IPS-18c (cell line): Measurements from ENCODE around the gene CFAP299.

Experiments used
- H3K4me3 ChIP-seq: 2 replicates; pipeline ENCODE4 v1.7.0; 2013; ENCODE audit warnings: low read depth, mild to moderate bottlenecking, low read length, moderate library complexity; ENCODE audit not compliant: insufficient read depth
- H3K9me3 ChIP-seq: one replicate; pipeline ENCODE4 v1.6.1; 2013; ENCODE audit warnings: mild to moderate bottlenecking, low read length, moderate library complexity; ENCODE audit not compliant: control insufficient read depth, insufficient read depth

Gene CFAP299

DNA sequence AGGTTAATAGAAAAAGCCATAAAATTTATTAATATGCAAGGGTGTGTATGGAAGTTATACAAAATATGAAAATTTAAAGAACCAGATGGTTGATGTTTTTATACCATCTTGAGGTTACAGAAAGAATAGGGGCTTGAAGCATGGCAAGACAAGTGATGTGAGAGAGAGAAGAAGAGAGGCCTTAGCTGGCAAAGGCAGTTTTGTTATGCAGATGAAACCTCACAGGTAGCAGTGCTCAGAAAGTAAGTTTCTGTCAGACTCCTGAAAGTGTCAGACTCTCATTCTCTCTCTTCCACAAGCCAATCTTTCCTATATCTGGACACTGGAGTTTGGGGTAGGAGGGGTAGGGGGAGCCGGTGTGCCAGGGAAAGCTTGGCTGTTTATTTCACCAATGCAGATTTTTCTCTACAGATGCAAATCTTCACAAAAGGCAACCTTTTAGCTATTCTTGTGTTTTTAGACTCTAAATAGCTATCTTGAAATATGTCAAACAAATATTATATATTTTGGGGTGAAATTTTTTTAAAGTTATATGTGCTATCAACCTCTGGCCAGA, 124.5 kb downstream of the CFAP299 start:
- no peak overlapping the region for H3K4me3 ChIP-seq
- no peaks in the 10 kb centered on the region for H3K9me3 ChIP-seq

DNA sequence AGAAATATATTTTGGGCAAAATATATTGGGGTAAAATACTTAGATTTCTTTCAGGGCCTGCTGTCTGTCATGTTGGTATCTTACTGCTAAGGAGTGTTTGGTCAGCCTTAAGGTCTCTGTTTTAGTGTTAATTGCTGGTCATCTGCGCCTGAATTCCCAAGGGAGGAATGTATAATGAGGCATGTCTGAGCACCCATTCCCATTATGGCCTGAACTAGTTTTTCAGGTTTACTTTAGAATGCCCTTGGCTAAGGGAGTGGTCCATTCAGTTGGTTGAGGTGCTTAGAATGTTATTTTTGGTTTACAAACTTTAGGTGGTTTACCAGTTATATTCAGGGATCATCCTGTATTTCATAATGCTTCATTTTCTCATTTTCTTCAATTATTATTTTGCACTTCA, 125.9 kb downstream of the CFAP299 start:
- Histone ChIP-seq H3K9me3 (no peaks in the 10 kb centered on the region), H3K4me3 (no peak overlapping the region)

DNA sequence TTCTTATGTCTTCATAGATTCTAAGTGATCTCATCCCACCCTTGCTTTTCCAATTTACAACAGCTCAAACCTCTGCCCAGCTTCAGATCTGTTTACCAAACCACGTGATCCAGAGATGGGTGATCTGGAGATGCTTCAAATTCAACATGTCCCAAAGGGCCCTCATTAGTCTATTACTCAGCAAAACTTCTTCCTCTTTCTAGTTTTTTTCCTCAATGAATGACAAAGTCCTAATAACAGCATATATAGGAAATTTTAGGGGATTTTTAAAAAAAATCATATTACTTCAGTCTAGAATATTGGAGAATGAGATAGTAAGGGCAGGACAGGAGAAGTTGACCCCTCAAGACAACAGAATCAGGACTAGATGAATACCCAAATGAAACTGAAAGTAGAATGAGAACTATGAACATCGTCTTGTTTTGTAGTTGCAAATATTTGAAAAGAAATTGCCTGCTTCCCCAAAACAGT, 127.1 kb downstream of the CFAP299 start:
- no peaks in the 10 kb centered on the region for H3K9me3 ChIP-seq
- H3K4me3 ChIP-seq = no peak overlapping the region

DNA sequence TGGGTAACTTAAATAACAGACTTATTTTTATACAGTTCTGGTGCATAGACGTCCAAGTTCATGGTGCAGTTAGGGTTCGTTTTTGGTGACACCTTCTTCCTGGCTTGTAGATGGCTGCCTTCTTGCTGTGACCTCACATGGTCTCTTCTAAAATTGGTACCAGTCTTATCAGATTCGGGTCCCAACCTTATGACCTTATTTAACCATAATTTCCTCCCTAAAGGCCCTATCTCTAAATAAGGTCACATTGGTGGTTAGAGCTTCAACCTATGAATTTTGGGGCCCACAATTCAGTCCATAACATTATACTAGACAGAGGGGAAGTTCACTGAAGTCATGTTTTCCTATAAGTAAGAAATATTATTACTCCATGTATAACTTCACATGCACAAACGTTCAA, 128.0 kb downstream of the CFAP299 start:
- no peak overlapping the region for H3K4me3 ChIP-seq
- H3K9me3 ChIP-seq = no peaks in the 10 kb centered on the region

DNA sequence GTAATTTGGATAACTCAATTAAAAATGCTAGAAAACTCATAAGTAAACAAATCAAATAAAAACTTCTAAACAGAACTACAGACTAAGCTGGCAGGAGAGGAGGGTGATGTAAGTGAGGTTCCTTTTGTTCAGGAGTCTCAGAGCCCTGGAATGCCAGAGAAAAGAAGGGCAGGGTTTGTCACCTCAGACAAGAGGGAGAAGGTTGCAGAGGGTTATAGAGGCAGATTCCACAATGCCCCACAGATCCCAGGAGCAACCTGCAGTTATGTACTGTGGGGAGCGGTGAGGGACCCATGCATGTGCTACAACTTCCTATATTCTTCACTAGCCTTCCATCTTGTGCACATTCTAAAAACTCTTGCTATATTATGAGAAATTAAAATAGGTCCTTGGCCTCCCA, 129.7 kb downstream of the CFAP299 start:
- no peak overlapping the region for H3K4me3 ChIP-seq
- no peaks in the 10 kb centered on the region for H3K9me3 ChIP-seq

DNA sequence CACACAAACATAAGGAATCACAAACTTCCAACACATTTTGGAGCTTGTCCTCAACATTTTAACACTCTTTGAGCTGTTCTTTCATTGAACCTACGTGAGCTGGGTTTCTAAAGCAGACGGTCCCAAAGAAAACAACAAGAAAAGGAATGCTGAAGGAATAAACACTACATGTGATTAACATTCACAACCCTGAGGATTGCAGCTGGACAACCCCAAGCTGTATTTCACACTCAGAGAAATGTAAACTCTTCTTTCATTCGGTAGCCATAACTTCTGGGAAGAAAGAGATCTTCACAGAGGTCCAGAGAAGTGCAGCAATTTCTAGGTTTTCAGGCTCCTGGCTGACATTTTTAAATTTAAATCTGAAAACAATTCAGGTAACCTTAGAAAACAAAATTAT, 130.2 kb downstream of the CFAP299 start:
- no peak overlapping the region for H3K4me3 ChIP-seq
- H3K9me3 ChIP-seq = no peaks in the 10 kb centered on the region

DNA sequence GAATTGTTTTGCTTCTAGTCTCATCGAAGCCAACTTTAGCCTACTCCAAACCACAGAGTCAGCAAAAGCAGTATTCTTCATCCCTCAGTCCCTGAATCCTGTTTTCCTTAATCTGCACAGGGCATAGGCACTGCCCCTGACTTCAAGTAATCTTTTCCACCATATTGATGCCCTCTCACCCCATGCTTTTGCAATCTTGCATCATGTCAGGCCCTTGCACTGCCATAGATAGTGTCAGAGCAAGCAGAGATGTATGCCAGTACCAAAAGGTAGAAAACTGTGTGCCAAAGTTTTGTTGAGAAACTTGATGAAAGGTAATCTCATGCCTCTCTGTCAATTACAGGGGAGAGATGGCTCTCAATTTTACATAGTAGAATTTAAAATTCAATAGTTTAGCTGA, 131.1 kb downstream of the CFAP299 start:
- no peaks in the 10 kb centered on the region for H3K9me3 ChIP-seq
- no peak overlapping the region for H3K4me3 ChIP-seq

DNA sequence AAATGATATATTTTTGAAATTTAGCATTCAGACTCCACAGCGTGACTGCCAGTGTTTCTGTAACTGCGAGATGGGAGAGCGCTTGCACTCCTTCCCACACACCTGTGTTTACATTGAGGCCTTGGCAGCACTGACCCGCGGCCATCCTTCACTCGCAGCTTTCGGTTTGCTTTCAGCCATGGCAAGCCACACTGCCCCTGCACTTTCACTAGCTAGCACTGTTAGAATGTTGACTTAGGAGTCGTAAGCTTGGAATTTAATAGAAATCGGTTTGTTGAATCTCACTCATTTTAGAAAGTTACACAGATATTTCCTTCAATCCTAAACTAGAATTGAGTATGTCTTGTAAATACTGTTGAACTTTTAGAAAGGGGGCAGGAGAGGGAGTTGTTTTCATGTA, 136.2 kb downstream of the CFAP299 start:
- no peak overlapping the region for H3K4me3 ChIP-seq
- no peaks in the 10 kb centered on the region for H3K9me3 ChIP-seq

DNA sequence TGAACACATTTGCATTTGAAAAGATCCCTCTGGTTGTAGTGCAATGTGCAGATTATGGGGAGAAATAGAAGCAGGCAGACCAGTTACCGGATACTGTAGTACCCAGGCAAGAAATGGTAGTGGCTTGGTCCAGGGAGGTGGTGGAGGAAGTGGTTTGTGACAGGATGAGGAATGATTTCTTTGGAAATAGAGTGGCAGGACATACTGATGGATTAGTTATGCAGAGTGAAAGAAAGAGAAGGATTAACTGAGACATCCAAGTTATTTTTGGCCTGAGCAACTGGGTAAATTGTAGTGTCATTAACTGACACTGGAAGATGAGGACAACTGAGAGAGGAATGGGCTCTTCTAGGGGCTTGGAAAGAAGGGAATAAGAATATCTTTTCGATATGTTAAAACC, 139.7 kb downstream of the CFAP299 start:
- Histone ChIP-seq H3K9me3 (no peaks in the 10 kb centered on the region), H3K4me3 (no peak overlapping the region)

DNA sequence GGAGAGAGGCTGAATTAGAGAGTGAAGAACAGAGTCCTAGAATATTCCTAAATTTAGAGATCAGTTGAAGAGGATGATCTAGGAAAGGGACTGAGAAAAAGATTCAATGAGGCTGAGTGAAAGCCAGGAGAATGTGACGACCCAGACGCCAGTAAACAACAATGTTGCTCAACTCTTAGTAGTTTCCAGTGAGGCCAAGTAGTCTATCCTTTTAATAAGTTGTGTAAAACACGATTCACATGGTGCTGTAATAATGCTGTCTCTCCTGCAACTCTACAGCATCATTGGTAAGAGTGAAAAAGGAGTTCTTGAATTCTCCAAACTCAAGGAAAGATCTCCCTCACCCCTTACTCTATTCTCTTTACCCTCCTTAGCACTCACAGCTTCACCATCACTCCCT, 140.3 kb downstream of the CFAP299 start:
- H3K4me3 ChIP-seq = no peak overlapping the region
- no peaks in the 10 kb centered on the region for H3K9me3 ChIP-seq

DNA sequence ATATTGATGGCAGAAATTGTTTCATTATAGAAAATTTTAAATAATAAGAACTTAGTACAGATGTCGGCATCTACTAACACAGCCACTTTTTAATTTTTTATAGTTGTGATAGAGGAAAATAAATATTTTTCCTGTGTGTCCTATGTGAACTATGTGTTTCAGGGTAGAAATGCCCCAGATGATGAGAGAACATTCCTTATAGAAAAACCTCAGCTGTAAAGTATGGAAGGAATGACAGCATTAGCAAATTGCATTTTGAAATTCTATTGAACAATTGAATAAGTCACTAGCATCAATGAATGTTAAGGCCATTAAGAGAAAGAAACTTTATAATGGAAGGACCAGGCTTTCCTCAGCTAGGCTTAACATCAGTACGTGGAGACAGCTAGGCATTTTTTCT, 149.2 kb downstream of the CFAP299 start:
- Histone ChIP-seq H3K4me3 (no peak overlapping the region), H3K9me3 (peaks cover 2% of the 10 kb centered on the region)

DNA sequence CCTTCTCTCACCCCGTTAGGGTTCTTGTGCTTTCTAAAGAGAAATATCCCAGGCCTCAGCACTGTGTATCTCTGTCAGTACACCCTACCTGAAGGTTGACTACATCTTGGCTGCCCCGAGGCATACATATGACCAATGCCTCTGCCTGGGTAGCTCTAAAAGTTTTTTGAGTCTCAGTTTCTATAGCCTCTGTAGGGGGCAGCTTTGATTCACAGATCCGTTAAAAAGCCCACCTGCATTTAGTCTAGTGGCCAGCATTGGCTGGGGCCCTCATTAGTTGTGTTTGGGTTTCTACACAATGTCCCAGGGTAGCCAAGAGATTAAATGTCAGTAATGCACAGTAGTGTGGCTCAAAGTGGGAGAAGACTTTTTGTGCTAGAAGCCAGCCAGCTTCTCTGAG, 151.1 kb downstream of the CFAP299 start:
- H3K4me3 ChIP-seq = no peak overlapping the region
- H3K9me3 ChIP-seq = peaks cover 2% of the 10 kb centered on the region

DNA sequence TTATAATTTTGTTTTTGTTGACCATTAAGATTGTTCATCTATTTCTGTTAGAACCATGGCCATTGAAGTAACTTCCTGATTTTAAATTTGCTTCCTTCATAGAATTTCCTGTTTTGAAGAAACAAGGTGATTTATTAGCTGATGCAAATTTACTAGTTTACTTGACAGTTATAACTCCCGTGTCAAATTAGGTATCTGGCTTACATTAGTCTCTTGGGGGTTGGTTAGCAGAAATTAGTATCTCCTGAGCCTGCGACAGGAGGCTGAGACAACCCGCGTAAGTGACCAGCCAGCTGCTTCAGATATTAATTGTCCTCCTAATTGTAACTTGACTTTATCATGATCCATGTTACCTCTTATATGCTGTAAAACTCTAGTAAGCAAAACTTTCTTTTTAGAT, 154.3 kb downstream of the CFAP299 start:
- Histone ChIP-seq H3K4me3 (no peak overlapping the region), H3K9me3 (peaks cover 2% of the 10 kb centered on the region)

DNA sequence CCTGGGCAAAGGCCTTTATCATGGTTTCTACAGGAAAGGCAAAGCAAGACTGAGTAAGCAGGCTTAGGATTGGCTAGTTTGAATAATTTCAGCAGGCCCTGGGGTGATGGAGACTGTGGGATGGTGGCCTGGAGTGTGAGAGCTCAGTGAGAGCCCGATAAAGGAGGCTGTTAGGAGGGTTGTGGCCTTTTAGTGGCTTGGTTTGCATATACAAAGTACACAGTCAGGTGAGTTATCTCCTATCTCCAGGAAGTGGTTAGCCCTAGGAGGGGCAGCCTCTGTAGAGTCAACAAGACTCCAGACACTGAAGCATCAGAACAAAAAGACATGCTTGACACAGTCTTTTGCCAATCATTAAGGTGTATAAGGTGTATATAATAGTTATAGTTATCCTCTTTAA, 157.2 kb downstream of the CFAP299 start:
- Histone ChIP-seq H3K9me3 (peaks cover 8% of the 10 kb centered on the region), H3K4me3 (no peak overlapping the region)

DNA sequence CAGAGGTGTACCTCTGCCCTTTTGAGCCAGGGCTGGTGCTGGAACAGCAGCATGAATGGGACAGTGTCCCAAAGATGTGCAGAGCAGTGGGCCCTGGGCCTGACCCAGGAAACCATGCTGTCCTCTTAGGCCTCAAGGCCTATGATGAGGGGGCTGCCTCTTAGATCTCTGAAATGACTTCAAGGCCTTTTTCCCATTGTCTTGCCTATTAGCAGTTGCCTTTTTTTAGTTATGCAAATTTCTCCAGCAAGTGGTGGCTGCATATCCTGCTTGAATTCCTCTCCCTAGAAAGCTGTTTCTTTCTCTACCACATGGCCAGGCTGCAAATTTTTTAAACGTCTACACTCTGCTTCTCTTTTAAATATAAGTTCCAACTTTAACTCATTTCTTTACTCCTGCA, 160.3 kb downstream of the CFAP299 start:
- Histone ChIP-seq H3K9me3 (peaks cover 6% of the 10 kb centered on the region), H3K4me3 (no peak overlapping the region)

DNA sequence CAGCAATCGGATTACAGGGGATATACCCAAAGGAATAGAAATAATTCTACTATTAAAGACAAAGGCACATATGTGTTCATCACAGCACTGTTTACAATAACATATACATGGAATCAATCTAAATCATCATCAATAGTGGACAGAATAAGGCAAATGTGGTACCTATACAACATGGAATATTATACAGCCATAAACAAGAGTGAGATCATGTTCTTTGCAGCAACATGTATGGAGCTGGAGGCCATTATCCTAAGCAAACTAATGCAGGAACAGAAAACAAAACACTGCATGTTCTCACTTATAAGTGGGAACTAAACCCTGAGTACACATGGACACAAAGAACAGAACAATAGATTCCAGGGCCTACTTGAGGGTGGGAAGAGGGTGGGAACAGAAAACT, 163.2 kb downstream of the CFAP299 start:
- no peak overlapping the region for H3K4me3 ChIP-seq
- peaks cover 6% of the 10 kb centered on the region for H3K9me3 ChIP-seq

DNA sequence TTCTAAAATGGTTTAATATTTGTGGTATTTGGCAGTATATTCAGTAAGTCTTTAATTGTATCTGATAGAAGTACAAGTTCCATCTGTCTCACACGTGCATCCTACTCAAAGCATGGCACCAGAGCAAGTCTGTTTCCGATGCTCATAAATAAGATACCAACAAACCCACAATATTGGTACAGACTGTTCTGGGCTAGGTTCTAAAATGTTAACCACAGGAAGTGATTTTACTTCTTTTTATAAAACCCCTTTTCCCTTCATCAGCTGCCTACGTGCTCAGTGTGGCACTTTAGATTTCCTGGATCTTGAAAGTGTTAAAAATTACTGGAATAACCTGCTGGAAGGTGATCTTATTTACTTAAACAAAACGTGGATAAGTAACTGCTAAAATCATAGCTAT, 165.1 kb downstream of the CFAP299 start:
- Histone ChIP-seq H3K4me3 (no peak overlapping the region), H3K9me3 (peaks cover 5% of the 10 kb centered on the region)

DNA sequence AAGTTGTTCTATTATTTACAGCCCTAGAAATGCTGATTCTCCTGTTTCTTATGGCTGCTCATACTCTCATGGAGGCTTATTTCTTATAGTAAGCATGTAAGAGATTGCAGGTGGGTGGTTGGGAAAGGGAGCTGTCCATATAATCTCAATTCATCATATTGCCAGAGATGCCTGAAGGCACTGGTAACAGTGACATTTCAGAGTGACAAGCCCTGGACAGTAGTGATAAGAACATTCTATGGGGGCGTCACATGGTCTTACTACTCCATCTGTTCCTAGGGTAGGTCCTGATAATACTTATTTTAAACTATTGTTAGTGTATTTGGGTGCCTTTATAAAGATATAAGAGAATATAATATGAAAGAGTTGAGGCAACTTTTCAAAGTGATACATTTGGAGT, 171.5 kb downstream of the CFAP299 start:
- no peak overlapping the region for H3K4me3 ChIP-seq
- H3K9me3 ChIP-seq = no peaks in the 10 kb centered on the region

DNA sequence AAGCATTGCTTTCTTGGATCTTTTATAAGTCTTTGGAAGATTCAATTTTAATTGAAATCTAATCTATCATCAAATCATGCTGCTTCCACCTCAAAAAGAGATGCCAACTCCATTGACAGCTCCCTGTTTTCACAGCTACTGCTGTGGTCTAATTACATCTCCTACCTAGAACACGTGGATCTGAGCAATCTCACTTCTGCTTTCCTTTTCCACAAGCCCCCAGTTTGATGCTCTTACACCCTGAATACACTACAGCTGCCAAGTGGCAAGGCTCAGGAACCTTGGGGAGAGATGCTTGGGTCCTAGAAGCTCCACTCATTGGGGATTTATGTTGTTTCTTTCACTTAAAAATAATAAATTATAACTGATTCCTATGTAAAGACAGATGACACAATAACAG, 172.0 kb downstream of the CFAP299 start:
- Histone ChIP-seq H3K9me3 (no peaks in the 10 kb centered on the region), H3K4me3 (no peak overlapping the region)
